GM23248 (cell line): ENCODE measurements around the gene MVB12B.

Experiments used
- EZH2 ChIP-seq: fragments of 200-600 bp; sonication (generic); IDR thresholded peaks from 2 replicates; pipeline ENCODE4 v1.6.1; 2018; ENCODE audit warnings: antibody characterized with exemption, mild to moderate bottlenecking; ENCODE audit not compliant: insufficient read depth, poor library complexity, severe bottlenecking
- EZH2phosphoT487 ChIP-seq: fragments of 200-600 bp; sonication (generic); IDR thresholded peaks from 2 replicates; pipeline ENCODE4 v1.6.1; 2018; ENCODE audit warnings: antibody characterized with exemption, moderate library complexity, mild to moderate bottlenecking, low read depth; ENCODE audit not compliant: insufficient read depth

- TF ChIP-seq EZH2 (no peak), EZH2phosphoT487 (no peak)
Observed at GRCh38 chr9:126474206-126474765, 147.7 kb downstream of the MVB12B start.
